Thoracic aorta (tissue), 2 donors: ENCODE data around the gene UTP20. TPM values are rescaled to one million over a fixed set of nuclear protein-coding genes. Genes with fewer than 3 reads are reported as not detected.
"Not testable (repeated sequence)": the region's sequence is repeated elsewhere in the genome, so short reads cannot be mapped to it uniquely, and the experiment has no call there.

Source experiments
- ATAC-seq: fragments of 150-250 bp; one replicate; pipeline ENCODE4 v1.8.0; 2017; ENCODE audit warnings: low read depth; ENCODE audit not compliant: insufficient number of reproducible peaks, low FRiP score
- DNase-seq: peaks from one replicate; pipeline ENCODE4 v3.0.0-alpha.2; 2020; ENCODE audit warnings: low spot score
- H3K27ac ChIP-seq, 2 donors: fragments of 200-600 bp; sonication (generic); 1 replicate in 1 of 2; 2 replicates in 1 of 2; pipeline ENCODE4 v1.5.1; 2016; ENCODE audit warnings: mild to moderate bottlenecking in 2 of 2, moderate library complexity in 2 of 2
- H3K27me3 ChIP-seq: fragments of 200-600 bp; sonication (generic); replicated peaks from 2 replicates; pipeline ENCODE4 v1.6.0; 2016; ENCODE audit warnings: mild to moderate bottlenecking; ENCODE audit not compliant: insufficient read depth
- H3K36me3 ChIP-seq: fragments of 200-600 bp; sonication (generic); one replicate; pipeline ENCODE4 v1.5.1; 2016
- H3K4me1 ChIP-seq, 2 donors: fragments of 200-600 bp; sonication (generic); 1 replicate in 1 of 2; 2 replicates in 1 of 2; pipeline versions ENCODE4 v1.5.1 to v1.6.0; 2016; ENCODE audit warnings: low read depth in 2 of 2, mild to moderate bottlenecking in 1 of 2; ENCODE audit not compliant: control insufficient read depth in 1 of 2
- H3K4me3 ChIP-seq: fragments of 200-600 bp; sonication (generic); 2 replicates; pipeline ENCODE4 v1.5.1; 2016; ENCODE audit warnings: mild to moderate bottlenecking
- H3K9me3 ChIP-seq: fragments of 200-600 bp; sonication (generic); 2 replicates; pipeline ENCODE4 v1.5.1; 2016
- CTCF ChIP-seq: fragments of 200-600 bp; sonication (generic); IDR thresholded peaks from one replicate; pipeline ENCODE4 v1.5.1; 2019; ENCODE audit warnings: antibody characterized with exemption
- total RNA-seq, 2 donors: library from RNA; depleted of rRNA; stranded (reverse); fragments of >200 nt; gene quantifications; one replicate each; pipeline versions ENCODE4 v1.1.0 to v1.2.3, GENCODE V29; 2016

Gene UTP20
- total RNA-seq, 2 donors from 2014 or later = 5.8 to 17.9 TPM

GRCh38 chr12:101407436-101408345, 127.8 kb downstream of the UTP20 start, which contains the start of gene ARL1:
Gene ARL1 (minus strand): TSS chr12:101407772. CDS start chr12:101407645, 127 bp downstream.
- peak within 1 kb of the TSS; percentile 77 for H3K4me3 ChIP-seq
- DNase-seq = peak; percentile 45

GRCh38 chr12:101410169-101410568, 130.3 kb downstream of the UTP20 start:
- H3K4me1 ChIP-seq = peaks cover 18 to 23% of the 10 kb centered on the region in 2 donors
- not testable (repeated sequence) for H3K36me3 ChIP-seq, DNase-seq, H3K27ac ChIP-seq, H3K27me3 ChIP-seq, H3K4me3 ChIP-seq, ATAC-seq, H3K9me3 ChIP-seq

More at GRCh38 chr12:101407436-101408345, 127.8 kb downstream of the UTP20 start, which contains the start of gene ARL1:
- H3K9me3 ChIP-seq = no peaks in the 10 kb centered on the region
- H3K27me3 ChIP-seq = no peaks in the 10 kb centered on the region
- H3K27ac ChIP-seq = peak within 1 kb of the TSS; percentile 82 to 93
- no peaks in the 10 kb centered on the region for H3K36me3 ChIP-seq
- peaks cover 19 to 27% of the 10 kb centered on the region in 2 donors for H3K4me1 ChIP-seq
- ATAC-seq = peak; percentile 90
- TF ChIP-seq CTCF = no peak

DNA sequence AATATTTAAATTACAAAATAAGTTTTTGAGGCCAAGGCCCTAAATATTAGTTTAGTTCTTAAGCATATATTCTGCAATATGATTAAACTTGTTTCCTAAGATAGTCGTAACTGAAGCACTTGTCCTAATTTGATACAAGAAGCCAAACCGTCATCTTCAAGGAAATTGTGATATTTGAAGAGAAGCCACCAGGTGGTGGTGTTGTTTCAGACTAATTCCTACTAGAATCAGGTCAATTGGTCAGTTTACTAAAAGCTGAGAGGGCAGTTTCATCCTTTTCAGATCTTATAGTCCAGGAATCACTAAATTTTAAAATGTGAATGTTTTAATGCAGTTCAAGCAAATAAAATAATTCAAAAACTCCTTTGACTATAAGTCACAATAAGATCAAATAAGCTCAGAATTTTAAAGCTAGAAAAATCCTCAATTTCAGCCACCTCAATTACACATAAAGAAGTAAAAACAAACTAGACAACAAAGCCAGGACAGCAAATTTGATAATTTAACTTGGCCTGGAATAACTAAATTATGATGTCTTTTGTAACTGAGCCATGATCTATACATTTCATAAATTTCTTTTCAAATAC, 134.7 kb downstream of the UTP20 start:
- no peak for ATAC-seq

DNA sequence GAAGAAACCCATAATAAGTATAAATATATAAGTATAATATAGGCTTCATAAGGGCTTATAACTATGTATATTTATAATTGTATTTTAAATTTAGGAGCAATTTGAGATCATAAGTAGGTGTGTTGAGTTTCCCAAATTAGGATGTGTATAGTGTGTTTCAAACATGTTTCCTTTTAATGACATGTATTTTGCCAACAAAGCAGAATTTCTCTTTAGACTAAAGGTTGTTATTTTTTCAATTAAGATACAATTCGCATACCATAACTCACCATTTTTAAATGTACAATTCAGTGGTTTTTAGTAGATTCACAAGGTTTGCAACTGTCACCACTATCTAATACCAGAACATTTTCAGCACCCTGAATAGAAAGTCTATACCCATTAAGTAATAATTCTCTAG, 135.3 kb downstream of the UTP20 start:
- no peak overlapping the region for H3K27ac ChIP-seq
- DNase-seq = no peak
- no peak for TF ChIP-seq CTCF
- no peaks in the 10 kb centered on the region for H3K4me1 ChIP-seq
- no peaks in the 10 kb centered on the region for H3K36me3 ChIP-seq
- no peak overlapping the region for H3K4me3 ChIP-seq
- no peaks in the 10 kb centered on the region for H3K27me3 ChIP-seq
- no peaks in the 10 kb centered on the region for H3K9me3 ChIP-seq
- ATAC-seq = no peak

More for the DNA sequence above, 134.7 kb downstream of the UTP20 start:
- no peak overlapping the region for H3K4me3 ChIP-seq
- H3K27ac ChIP-seq = no peak overlapping the region
- no peaks in the 10 kb centered on the region for H3K36me3 ChIP-seq
- no peaks in the 10 kb centered on the region for H3K27me3 ChIP-seq
- no peaks in the 10 kb centered on the region for H3K9me3 ChIP-seq
- no peaks in the 10 kb centered on the region for H3K4me1 ChIP-seq
- no peak for DNase-seq
- TF ChIP-seq CTCF = peak; percentile 36

DNA sequence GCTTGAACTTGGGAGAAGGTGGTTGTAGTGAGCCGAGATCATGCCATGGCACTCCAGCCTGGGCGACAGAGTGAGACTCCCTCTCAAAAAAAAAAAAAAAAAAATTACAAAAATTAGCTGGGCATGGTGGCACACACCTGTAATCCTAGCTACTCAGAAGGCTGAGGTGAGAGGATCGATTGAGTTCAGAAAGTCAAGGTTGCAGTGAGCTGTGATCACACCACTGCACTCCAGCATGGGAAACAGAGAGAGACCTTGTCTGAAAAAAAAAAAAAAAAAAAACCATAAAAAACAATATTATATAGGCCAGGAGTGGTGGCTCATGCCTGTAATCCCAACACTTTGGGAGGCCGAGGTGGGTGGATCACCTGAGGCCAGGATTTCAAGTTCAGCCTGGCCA, 142.2 kb downstream of the UTP20 start:
- not testable (repeated sequence) for H3K27me3 ChIP-seq, H3K9me3 ChIP-seq, DNase-seq, H3K27ac ChIP-seq, ATAC-seq, H3K36me3 ChIP-seq, H3K4me3 ChIP-seq, H3K4me1 ChIP-seq

DNA sequence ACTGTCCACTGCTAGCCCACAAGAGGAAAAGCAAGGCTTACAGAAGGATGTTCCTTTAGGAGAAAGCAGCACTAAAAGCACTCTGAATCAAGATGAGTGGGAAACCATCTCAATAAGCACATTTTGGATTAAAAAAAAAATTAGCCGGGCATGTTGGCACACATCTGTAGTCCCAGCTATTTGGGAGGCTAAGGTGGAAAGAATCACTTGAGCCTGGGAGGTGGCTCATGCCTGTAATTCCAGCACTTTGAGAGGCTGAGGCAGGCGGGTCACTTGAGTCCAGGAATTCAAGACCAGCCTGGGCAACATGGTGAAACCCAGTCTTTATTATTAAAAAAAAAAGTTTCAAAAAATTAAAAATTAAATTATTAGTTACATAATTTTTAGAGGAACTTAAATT, 144.7 kb downstream of the UTP20 start:
- no peak overlapping the region for H3K4me3 ChIP-seq
- H3K27ac ChIP-seq = no peak overlapping the region
- H3K9me3 ChIP-seq = no peaks in the 10 kb centered on the region
- H3K4me1 ChIP-seq = no peaks in the 10 kb centered on the region
- no peaks in the 10 kb centered on the region for H3K27me3 ChIP-seq
- H3K36me3 ChIP-seq = no peaks in the 10 kb centered on the region
- DNase-seq (no peak), ATAC-seq (no peak)
- TF ChIP-seq CTCF = no peak
